8988T (cell line): ENCODE data around the gene PTPRE.

Experiments used
- DNase-seq: peaks from one replicate; pipeline ENCODE4 v3.0.0; 2011

PTPRE gene, protein sequence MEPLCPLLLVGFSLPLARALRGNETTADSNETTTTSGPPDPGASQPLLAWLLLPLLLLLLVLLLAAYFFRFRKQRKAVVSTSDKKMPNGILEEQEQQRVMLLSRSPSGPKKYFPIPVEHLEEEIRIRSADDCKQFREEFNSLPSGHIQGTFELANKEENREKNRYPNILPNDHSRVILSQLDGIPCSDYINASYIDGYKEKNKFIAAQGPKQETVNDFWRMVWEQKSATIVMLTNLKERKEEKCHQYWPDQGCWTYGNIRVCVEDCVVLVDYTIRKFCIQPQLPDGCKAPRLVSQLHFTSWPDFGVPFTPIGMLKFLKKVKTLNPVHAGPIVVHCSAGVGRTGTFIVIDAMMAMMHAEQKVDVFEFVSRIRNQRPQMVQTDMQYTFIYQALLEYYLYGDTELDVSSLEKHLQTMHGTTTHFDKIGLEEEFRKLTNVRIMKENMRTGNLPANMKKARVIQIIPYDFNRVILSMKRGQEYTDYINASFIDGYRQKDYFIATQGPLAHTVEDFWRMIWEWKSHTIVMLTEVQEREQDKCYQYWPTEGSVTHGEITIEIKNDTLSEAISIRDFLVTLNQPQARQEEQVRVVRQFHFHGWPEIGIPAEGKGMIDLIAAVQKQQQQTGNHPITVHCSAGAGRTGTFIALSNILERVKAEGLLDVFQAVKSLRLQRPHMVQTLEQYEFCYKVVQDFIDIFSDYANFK

GRCh38 chr10:127906548-127907377 lies at the start of gene PTPRE:
Gene PTPRE (plus strand): TSS chr10:127907103. CDS start chr10:128040882, 133,779 bp downstream.
- DNase-seq: peak; percentile 82

DNA sequence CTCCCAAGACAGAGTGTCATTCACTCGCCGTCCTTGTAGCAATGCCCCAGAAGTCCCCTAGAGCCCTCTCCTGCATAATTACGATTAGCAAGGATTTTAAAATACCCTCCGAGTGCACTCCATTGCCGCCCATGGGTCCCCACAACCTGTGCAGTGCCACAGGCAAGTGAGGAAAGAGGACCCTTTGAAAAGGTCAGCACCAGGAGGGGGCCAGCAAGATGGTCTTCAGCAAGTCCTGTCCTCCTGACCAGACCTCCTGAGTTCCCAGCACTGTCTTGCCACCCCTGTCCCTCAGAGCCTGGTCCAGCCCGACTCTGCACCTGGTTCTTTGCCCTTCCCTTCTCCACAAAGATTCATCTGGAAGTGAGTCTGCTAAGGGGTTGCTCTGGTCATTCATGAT lies 46.3 kb upstream of the PTPRE start:
- no peak for DNase-seq

DNA sequence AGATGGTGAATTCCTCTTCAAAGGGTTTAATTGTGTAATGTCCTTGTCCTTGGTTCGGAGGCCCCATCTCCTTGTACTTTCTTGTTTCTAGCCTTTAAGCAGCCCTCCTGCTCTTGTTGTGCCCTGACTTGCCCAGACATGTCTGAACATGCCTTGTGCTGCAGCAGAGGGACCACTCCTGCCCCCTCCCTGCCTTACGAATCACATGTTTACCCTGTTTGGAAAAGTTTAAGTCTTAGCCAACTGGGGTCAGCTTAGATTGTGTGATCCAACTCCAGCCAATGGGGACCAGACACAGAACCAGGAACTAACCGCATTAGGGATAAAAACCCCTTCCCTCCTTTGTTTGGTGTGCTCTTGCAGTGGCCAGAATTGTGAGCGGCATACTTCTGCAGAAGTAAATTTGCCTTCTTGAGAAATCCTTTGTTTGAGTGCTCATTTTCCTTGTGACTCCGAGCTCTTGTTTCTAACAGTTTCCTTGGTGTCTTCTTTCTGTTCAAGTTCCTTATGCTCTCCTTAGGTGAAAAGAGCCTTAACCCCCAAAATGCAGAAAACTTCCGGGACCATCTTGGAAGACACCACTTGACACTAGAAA lies 43.6 kb upstream of the PTPRE start:
- no peak for DNase-seq

DNA sequence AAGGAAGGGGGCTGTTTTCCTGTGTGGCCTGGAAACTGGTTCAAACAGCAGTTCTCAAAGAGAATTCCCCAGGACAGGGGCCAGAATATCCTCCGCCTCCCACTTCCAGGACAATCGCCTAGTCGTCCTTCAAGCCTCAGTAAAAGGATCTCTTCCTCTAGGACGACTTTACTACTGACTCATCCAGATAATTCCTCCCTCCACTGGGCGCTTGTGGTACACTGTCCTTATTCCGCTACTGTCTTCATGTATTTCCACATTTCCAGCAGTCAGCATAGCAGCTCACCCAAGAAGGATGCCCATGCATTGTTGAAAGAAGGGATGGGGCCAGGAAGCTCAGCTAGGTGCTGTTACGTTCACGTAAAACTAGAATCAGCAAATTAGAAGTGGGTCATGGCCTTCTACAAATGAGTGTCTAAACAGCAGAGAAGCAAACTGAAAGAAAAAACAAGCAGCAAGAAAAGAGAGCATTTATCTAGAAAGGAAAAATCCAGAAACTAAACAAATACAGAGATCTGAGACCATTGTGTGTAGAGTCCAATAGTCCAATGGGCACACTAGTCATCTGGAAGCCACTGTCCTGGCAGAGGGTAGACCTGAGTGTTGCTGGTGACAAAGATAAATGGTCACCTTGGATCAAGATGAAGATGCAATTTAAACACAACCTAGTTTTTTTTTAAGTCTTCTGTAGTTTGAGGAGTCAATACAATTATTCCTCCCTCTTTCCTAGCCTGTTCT lies 40.5 kb upstream of the PTPRE start:
- DNase-seq: no peak

- no peak for DNase-seq
These were observed 39.1 kb upstream of the PTPRE start for GRCh38 chr10:127867805-127868204.

- no peak for DNase-seq
These were observed 37.6 kb upstream of the PTPRE start for GRCh38 chr10:127869329-127869728.

GRCh38 chr10:127871631-127872010 lies 35.3 kb upstream of the PTPRE start:
- DNase-seq: no peak

- DNase-seq: no peak
These were observed 34.7 kb upstream of the PTPRE start for GRCh38 chr10:127872011-127872761.

- DNase-seq: no peak
These were observed 33.9 kb upstream of the PTPRE start for GRCh38 chr10:127872871-127873600.

DNA sequence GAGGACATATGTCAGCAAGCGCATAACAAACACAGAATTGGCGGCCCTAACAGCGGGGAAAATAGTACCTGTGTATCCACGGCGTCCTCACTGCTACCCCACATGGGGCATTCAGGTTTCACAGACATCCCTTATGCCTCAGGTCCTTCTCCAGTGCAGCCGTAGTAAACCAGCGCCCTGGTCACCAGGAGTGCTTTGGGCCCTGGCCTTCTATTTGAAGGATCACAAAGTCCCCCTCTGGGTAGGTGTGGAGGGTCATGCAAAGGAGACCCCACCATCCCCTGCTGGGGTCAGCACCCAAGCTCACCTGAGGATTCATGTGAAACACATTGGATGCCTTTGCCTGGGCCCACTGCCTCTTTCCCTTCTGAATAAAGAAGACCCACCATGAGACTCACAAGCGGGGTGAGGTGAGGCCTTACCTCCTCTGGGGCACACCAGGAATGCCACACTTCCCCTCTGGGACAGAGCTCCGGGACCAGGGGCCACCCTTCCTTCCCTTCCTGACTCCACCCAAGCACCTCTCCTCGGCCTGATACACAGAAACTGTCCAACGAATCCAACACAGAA lies 32.9 kb upstream of the PTPRE start:
- DNase-seq: no peak

DNA sequence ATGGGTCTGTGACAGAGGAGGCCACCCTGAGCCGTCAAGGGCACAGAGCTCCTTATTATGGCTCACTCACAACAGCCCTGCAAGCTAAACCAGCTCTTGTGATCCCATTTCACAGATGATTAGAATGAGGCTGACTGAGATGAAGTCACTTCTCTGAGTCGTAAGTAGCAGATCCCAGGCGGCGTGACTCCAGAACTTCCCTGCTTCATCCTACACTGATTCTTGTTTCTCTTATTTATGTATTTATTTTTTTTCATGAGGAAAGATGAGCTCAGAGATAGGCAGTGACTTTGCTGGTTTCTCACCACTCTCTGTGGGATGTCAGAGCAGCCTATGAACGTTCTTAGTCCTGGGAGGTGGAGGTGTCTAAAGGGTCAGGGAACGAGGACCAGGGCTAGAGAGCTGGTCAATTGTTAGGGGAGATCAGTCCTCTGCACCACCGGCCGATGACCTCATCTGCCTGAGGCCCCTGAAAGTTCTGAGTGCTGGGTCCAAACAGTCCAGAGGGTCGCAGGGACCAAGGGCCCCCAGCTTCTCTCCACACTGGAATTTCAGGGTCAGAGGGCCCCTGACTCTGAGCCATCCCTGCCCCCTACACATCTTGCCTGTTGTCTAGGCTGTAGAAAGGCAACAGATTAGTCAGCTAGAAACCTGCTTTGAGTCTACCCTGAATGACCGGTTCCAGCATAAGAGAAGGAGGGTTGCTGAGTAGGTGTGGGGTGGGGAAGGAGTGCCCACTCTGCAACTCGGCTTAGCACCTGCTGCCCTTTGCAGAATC lies 32.0 kb upstream of the PTPRE start:
- no peak for DNase-seq

DNA sequence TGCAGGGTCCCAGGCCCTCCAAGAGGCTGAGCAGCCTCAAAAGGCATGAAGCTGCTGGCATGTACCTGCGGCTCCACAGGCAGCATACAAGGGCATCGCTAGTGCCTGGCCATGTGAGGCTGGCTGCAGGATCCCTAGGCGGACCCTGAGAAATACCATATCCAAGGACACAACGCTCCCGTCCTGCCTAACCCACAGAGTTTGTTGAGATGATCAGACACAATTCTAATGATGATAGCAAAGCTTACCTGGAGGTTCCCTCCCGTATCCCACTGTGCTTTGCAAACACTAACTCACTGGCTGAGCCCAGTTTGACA lies 31.5 kb upstream of the PTPRE start:
- DNase-seq: no peak

DNA sequence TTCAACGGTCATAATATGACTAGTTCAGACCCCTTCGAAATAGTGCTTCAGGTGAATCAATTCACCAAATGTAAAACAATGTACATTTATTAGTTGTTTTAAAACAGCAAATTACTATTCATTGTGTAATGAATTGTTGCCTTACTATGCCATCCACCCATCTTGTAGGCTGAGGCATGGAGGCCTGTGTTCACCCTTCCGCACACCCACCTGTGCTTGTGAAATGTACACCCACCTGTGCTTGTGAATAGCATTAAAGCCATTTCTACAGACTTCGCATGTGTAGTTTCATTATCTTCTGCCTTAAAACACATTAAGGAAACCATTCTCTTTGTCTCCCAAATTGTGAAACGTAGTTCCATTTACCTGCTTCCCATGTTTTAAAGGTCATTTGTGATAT lies 31.0 kb upstream of the PTPRE start:
- no peak for DNase-seq

DNA sequence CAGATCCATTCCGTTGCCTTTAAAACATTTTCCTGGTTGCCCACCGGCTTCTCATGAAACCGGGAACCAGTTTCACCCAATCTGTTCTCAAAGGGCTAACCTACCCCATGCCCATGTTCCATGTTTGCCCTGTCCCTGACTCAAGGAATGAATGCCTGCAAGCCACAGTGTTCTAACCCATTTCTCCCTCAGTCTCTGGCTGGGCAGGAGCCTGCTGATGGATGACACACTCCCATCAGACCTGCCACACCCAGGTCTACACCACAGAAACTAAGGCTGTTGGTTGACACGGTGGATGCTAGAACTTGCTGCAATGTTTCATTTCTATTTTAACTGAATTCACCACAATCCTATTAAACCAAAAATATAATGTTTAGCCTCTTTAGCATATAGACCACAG lies 29.8 kb upstream of the PTPRE start:
- DNase-seq: no peak

- DNase-seq: no peak
These were observed 29.2 kb upstream of the PTPRE start for GRCh38 chr10:127877699-127878098.

- no peak for DNase-seq
These were observed 28.3 kb upstream of the PTPRE start for GRCh38 chr10:127878475-127879055.

GRCh38 chr10:127880557-127880956 lies 26.3 kb upstream of the PTPRE start:
- DNase-seq: no peak

DNA sequence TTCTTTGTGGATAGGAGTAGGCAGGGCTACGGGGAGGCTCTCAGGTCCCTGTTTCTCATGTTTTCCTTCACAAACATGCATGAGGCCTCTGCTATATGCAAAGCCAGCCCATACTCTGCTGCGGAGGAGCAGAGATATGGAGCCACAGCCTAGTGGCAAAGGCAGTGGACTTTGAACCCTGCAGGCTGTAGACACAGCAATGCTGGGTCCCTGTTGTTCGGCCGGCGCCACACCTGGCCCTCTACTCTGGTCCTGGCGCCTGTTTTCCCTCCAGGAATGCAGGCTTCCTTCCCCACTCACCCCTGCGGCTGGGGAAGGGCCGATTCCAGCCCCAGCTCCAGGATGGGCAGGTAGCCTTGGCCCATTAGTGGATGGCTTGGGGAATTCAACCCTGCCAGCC lies 25.6 kb upstream of the PTPRE start:
- no peak for DNase-seq

GRCh38 chr10:127882391-127882790 lies 24.5 kb upstream of the PTPRE start:
- DNase-seq: no peak
